Thoracic aorta (tissue), 2 donors: Measurements from ENCODE around the gene GNG11. TPM values are rescaled to one million over a fixed set of nuclear protein-coding genes. Genes with fewer than 3 reads are reported as not detected.
"Not testable (repeated sequence)": the region's sequence is repeated elsewhere in the genome, so short reads cannot be mapped to it uniquely, and the experiment has no call there.

Source experiments
- ATAC-seq: fragments of 150-250 bp; one replicate; pipeline ENCODE4 v1.8.0; 2017; ENCODE audit warnings: low read depth; ENCODE audit not compliant: insufficient number of reproducible peaks, low FRiP score
- DNase-seq: peaks from one replicate; pipeline ENCODE4 v3.0.0-alpha.2; 2020; ENCODE audit warnings: low spot score
- H3K27ac ChIP-seq, 2 donors: fragments of 200-600 bp; sonication (generic); 1 replicate in 1 of 2; 2 replicates in 1 of 2; pipeline ENCODE4 v1.5.1; 2016; ENCODE audit warnings: mild to moderate bottlenecking in 2 of 2, moderate library complexity in 2 of 2
- H3K27me3 ChIP-seq: fragments of 200-600 bp; sonication (generic); replicated peaks from 2 replicates; pipeline ENCODE4 v1.6.0; 2016; ENCODE audit warnings: mild to moderate bottlenecking; ENCODE audit not compliant: insufficient read depth
- H3K36me3 ChIP-seq: fragments of 200-600 bp; sonication (generic); one replicate; pipeline ENCODE4 v1.5.1; 2016
- H3K4me1 ChIP-seq, 2 donors: fragments of 200-600 bp; sonication (generic); 1 replicate in 1 of 2; 2 replicates in 1 of 2; pipeline versions ENCODE4 v1.5.1 to v1.6.0; 2016; ENCODE audit warnings: low read depth in 2 of 2, mild to moderate bottlenecking in 1 of 2; ENCODE audit not compliant: control insufficient read depth in 1 of 2
- H3K4me3 ChIP-seq: fragments of 200-600 bp; sonication (generic); 2 replicates; pipeline ENCODE4 v1.5.1; 2016; ENCODE audit warnings: mild to moderate bottlenecking
- H3K9me3 ChIP-seq: fragments of 200-600 bp; sonication (generic); 2 replicates; pipeline ENCODE4 v1.5.1; 2016
- total RNA-seq, 2 donors: library from RNA; depleted of rRNA; stranded (reverse); fragments of >200 nt; gene quantifications; one replicate each; pipeline versions ENCODE4 v1.1.0 to v1.2.3, GENCODE V29; 2016
- TF ChIP-seq, protein P1 (sequence below): fragments of 200-600 bp; sonication (generic); IDR thresholded peaks from one replicate; pipeline ENCODE4 v1.5.1; 2019; ENCODE audit warnings: antibody characterized with exemption

The GNG11 gene
- total RNA-seq, 2 donors from 2014 or later: 11.1 to 12.2 TPM

DNA sequence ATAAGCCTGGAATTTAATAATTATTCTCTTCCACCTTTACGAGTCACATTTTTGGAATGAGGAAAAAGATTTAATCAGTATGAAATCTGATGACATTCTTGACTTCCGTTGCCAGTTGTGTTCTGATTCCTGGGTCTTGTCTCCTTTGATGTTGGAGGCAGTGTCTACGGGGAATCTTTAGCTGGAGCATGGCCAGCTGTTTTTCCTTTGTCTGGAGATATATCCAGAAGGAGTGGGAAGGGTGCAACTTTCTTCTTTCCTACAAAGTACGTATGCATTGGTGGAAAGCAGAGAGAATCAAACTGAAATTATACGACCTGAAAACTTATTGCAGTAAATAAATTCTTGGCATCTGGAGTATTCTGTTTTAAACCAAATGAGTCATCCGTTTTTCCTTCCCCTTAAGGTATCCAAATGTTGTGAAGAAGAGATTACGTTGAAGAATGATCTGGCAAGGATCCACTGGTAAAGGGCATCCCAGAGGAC lies 6.9 kb upstream of the GNG11 start:
- no peaks in the 10 kb centered on the region for H3K36me3 ChIP-seq
- peaks cover 0 to 10% of the 10 kb centered on the region in 2 donors for H3K4me1 ChIP-seq
- DNase-seq (no peak), ATAC-seq (no peak)
- no peak overlapping the region for H3K27ac ChIP-seq
- TF ChIP-seq, protein P1, sequence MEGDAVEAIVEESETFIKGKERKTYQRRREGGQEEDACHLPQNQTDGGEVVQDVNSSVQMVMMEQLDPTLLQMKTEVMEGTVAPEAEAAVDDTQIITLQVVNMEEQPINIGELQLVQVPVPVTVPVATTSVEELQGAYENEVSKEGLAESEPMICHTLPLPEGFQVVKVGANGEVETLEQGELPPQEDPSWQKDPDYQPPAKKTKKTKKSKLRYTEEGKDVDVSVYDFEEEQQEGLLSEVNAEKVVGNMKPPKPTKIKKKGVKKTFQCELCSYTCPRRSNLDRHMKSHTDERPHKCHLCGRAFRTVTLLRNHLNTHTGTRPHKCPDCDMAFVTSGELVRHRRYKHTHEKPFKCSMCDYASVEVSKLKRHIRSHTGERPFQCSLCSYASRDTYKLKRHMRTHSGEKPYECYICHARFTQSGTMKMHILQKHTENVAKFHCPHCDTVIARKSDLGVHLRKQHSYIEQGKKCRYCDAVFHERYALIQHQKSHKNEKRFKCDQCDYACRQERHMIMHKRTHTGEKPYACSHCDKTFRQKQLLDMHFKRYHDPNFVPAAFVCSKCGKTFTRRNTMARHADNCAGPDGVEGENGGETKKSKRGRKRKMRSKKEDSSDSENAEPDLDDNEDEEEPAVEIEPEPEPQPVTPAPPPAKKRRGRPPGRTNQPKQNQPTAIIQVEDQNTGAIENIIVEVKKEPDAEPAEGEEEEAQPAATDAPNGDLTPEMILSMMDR: no peak
- no peaks in the 10 kb centered on the region for H3K27me3 ChIP-seq
- H3K9me3 ChIP-seq: no peaks in the 10 kb centered on the region
- no peak overlapping the region for H3K4me3 ChIP-seq

DNA sequence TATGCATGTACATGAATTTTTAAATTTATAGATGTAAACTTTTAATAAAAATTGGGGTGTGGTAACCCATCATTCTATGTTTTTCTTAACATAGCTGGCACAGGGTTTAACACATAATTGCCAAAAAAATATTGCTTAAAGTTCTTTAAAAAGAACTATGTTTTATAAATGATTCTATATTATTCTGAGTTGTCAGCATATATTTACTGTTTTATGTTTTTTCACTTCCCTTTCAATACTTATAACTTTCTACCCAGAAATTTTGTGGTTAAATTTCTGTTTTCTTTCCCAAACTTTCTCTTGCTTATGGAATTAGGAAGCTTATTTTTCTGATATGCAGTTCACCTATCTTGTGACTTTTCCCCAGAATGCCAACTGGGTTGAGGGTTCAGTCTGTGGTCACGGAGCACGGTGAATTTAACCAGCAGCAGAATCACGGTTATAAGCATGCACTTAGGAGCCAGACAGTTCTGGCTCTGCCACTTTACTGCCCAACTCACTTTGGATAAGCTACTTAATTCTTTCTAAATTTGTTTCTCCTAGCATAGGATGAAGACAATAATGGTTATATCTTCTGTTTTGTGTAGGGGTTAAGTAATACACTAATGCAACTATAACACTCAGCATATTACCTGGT lies 6.2 kb upstream of the GNG11 start:
- H3K9me3 ChIP-seq, ATAC-seq, H3K27ac ChIP-seq, H3K27me3 ChIP-seq, DNase-seq, H3K36me3 ChIP-seq, H3K4me3 ChIP-seq, H3K4me1 ChIP-seq: not testable (repeated sequence)

DNA sequence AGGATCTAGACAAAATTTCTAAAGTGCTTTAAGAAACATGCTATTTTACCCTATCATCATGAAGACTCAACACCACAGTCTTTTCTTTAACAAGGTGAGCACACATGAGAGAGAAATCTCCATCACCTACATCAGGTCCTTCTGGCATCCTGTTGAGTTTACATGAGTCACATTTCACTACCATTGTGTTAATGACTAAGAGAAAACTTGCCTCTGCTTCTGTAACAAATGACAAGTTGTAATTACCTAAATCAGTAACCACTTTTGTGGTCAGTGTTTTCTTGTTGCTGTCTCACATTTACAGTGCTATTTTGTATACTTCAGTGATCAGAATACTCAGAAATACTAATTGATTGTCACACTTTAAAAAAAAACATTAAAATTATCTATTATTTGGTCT lies 5.6 kb upstream of the GNG11 start:
- not testable (repeated sequence) for H3K36me3 ChIP-seq, H3K9me3 ChIP-seq, DNase-seq, H3K4me1 ChIP-seq, H3K4me3 ChIP-seq, H3K27me3 ChIP-seq, H3K27ac ChIP-seq, ATAC-seq

DNA sequence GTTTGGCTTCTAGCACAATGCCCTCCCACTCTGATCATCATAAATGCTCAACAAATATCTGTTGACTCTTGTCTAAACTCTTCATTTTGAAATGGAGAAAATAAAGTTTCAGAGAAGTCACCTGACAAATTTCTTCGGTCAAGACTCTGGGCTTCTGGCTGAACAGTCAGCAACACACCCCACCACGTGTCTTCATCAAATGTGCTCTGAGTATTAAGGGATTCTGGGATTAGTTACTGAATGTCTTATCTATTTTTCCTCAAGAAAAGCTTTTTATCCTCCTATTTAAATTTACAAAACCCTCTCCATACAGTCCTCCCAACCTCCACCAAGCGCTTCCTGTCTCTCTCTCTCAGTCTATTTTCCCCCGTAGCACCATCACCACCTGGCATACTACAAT lies 5.2 kb upstream of the GNG11 start:
- not testable (repeated sequence) for H3K27me3 ChIP-seq, H3K4me3 ChIP-seq, H3K27ac ChIP-seq, ATAC-seq, H3K36me3 ChIP-seq, H3K9me3 ChIP-seq, H3K4me1 ChIP-seq, DNase-seq

DNA sequence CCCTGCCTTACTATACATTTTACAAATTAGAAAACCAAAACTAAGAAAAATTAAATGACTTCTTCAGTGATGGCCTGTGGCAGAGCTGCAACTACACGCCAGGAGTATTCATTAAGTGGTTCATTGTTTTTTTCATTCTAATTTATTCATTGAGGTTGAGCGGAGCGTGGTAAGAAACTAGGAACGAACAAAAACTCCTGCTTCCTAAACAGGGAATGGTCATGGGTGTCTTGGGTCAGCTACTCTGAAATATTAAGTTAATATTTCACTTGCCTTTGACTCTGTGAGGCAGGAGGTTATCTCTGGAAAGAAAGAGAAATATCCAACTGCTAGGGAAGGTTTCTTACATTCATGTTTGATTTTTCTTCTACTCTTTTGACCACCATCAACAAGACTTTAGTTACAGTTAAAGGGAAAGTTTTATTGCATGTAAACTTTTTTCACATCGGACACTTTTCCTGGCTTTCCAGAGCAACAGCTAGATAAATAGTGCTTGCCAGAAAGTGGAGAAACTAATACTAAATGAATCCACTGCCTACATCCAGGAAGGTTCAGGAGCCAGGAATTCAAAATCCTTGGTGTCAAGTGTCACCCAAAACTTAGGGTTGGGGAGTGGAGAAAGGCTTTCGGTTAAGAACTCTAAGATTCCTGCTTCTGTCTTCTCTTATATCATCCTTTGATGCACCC lies 896 bp upstream of the GNG11 start:
- Histone ChIP-seq H3K36me3 (no peaks in the 10 kb centered on the region), H3K4me3 (no peak overlapping the region), H3K9me3 (no peaks in the 10 kb centered on the region), H3K4me1 (peaks cover 7 to 20% of the 10 kb centered on the region in 2 donors), H3K27me3 (no peaks in the 10 kb centered on the region), H3K27ac (peak overlapping the region in 1 of 2 donors; percentile 80)
- TF ChIP-seq, protein P1: no peak
- ATAC-seq: no peak
- no peak for DNase-seq

DNA sequence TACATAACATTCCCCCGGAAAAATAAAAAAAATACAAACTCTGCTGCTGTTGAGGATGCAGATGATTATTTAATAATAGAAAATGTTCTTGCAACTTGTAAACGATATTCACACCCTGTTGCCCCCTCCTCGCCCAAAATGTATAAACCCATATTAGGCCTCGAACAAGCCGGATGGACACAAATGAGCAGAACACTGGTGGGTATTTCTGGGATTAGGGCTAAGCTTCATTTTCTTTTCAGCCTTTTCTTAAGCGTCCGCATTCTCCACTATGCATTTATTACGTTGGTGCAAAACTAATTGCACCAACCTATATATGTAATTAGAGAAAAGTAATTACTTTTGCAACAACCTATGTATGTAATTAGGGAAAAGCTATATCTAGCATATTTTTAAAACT lies 349 bp upstream of the GNG11 start:
- Histone ChIP-seq H3K4me1 (peaks cover 7 to 20% of the 10 kb centered on the region in 2 donors), H3K36me3 (no peaks in the 10 kb centered on the region), H3K27me3 (no peaks in the 10 kb centered on the region), H3K9me3 (no peaks in the 10 kb centered on the region), H3K27ac (peak overlapping the region; percentile 80 to 91), H3K4me3 (peak overlapping the region; percentile 84)
- DNase-seq (no peak), ATAC-seq (no peak)
- TF ChIP-seq, protein P1: no peak
